Activated CD4-positive, CD25-positive, alpha-beta regulatory T cell (primary cell): Measurements from ENCODE around the gene ATP8B4.
"Not testable (repeated sequence)": the region's sequence is repeated elsewhere in the genome, so short reads cannot be mapped to it uniquely, and the experiment has no call there.

ENCODE experiments used
- DNase-seq, 4 experiments: peaks; one replicate each; lab custom pipeline; 2025; lab: John Stamatoyannopoulos, UW

The ATP8B4 gene

GRCh38 chr15:50140983-50141382 lies 21.9 kb upstream of the ATP8B4 start:
- no peak for DNase-seq

GRCh38 chr15:50140098-50140497 lies 21.1 kb upstream of the ATP8B4 start:
- no peak for DNase-seq

GRCh38 chr15:50138391-50138790 lies 19.4 kb upstream of the ATP8B4 start:
- DNase-seq = no peak

GRCh38 chr15:50137893-50138292 lies 18.9 kb upstream of the ATP8B4 start:
- DNase-seq = no peak

- peak in 1 of 4 experiments; percentile 14 for DNase-seq
Measured at GRCh38 chr15:50137330-50137761, 18.3 kb upstream of the ATP8B4 start.

GRCh38 chr15:50135031-50135551 lies 16.1 kb upstream of the ATP8B4 start:
- DNase-seq = peak in 1 of 4 experiments; percentile 1

- DNase-seq = no peak
Measured at GRCh38 chr15:50134524-50135024, 15.5 kb upstream of the ATP8B4 start.

- DNase-seq = not testable (repeated sequence)
Measured at GRCh38 chr15:50132251-50132984, 13.4 kb upstream of the ATP8B4 start.

- DNase-seq = no peak
Measured at GRCh38 chr15:50131617-50132016, 12.6 kb upstream of the ATP8B4 start.

GRCh38 chr15:50128266-50128665 lies 9.2 kb upstream of the ATP8B4 start:
- no peak for DNase-seq

- no peak for DNase-seq
Measured at GRCh38 chr15:50127255-50127777, 8.3 kb upstream of the ATP8B4 start.

- no peak for DNase-seq
Measured at GRCh38 chr15:50126072-50126471, 7.0 kb upstream of the ATP8B4 start.

- no peak for DNase-seq
Measured at GRCh38 chr15:50124631-50125030, 5.6 kb upstream of the ATP8B4 start.

- no peak for DNase-seq
Measured at GRCh38 chr15:50123861-50124557, 5.0 kb upstream of the ATP8B4 start.

GRCh38 chr15:50120729-50121128 lies 1.7 kb upstream of the ATP8B4 start:
- no peak for DNase-seq

- no peak for DNase-seq
Measured at GRCh38 chr15:50117431-50118027, 1.5 kb downstream of the ATP8B4 start.

- DNase-seq = no peak
Measured at GRCh38 chr15:50116477-50116876, 2.6 kb downstream of the ATP8B4 start.

GRCh38 chr15:50113992-50114780 lies 4.8 kb downstream of the ATP8B4 start:
- no peak for DNase-seq

- no peak for DNase-seq
Measured at GRCh38 chr15:50113187-50113505, 5.9 kb downstream of the ATP8B4 start.

- no peak for DNase-seq
Measured at GRCh38 chr15:50112488-50113186, 6.4 kb downstream of the ATP8B4 start.

- DNase-seq = no peak
Measured at GRCh38 chr15:50110285-50110684, 8.7 kb downstream of the ATP8B4 start.
